ENCODE data around the gene FES.

FES gene

DNA sequence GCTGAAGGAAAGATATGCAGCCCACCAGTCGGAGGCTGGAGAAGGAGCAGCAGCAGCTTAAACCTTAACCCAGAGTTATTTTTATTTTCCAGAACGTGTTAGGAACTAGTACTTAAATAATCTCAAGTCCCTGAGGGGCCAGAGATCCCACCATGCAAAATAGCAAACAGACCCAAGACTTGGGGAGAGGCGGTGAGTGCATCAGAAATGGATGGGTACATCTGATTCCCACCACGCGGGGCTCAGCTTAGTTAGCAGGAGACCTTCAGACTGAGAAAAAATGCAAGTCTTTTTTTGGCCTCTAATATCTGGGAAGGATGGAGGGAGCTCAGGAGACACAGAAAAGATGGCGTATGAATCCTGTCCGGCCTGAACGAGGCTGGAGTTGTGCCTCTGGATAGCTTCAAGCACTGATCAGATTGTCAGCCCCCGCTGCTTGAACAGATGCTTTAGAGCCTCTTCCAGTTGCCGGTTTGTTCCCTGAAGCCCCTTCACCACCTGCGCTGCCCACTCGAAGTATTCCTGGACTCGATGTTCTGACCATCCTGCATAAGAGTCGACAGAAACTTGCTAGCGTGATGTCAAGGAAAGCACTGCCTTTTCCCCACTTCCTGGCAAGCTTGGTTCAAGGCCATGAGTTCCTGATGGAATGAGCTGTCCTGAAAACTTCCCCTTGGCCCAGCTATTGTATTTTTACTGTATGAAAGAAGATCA, 46.7 kb downstream of the FES start:
- no peak for DNase-seq (ENCODE audit: low spot score)

DNA sequence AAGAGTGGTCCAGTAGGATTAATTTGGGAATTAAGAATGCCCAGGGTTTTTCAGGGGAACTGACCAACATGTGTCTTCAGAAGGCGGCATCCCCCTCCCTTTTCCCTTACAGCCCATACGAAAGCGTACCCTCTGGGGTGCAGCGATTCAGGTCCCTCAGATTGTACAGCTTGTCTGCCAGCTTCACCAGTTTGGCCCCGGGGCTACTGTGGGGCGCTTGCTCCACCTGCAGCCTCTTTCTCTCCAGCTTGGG, 47.2 kb downstream of the FES start:
- no peak for DNase-seq (ENCODE audit: low spot score)

DNA sequence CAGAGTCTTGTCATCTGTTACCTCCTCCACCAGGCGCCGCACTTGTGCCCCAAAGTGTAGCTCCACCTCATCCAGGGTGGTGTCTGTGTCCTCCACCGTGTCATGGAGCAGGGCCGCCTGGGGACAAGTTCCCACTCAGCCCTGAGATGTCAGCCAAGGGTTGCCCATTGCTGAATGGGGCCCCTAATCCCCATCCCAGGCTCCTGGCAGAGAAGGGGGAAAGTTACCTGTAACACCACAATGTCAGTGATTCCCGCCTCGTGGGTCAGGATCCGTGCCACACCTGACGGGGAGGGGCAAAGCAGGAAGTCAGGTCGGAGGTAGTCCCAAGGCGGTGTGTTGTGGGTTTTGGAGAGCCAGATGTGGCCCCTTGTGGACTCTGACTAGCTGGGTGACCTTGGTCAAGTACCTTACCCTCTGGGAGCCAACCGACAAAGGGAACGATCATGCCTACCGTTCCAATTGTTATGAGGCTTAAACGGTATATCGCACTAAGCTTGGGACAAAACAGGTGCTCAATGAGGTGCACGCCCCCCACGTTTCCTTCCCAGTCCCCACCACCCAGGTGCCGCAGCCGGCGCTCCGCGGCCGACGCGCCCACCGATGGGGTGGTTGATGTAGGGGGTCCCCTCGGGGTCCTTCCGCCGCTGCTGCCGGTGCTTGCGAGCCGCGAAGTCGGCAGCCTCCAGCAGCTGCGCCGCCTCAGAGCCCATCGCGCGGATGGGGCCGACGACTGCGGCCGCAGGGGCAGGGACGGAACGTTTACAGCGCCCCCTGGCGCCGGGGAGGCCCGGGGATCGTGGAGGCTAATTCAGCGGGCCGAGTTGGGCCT, 47.7 kb downstream of the FES start, which contains the start of gene HDDC3:
Gene HDDC3, minus strand, starts transcription at position 722 of the 832 bp plus-strand sequence. Its CDS starts 9 bp downstream, at position 713.
- DNase-seq (ENCODE audit: low spot score) = peak; percentile 86

DNA sequence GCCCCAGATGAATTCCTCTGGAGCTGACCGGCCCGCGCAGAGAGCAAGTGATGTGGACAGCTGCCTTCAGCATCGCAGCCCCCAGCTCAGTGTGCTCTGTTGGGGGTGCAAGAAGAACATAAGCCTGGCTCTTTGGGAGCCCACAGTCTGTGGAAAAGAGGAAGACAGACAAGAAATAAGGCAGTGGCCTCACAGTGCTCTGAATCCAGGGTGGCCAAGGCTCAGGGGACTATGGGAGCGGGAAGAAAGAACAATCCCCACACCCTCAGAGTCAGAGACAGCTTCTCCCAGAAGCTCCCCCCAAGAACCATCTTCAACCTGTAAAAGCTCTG, 48.3 kb downstream of the FES start:
- DNase-seq (ENCODE audit: low spot score) = no peak

DNA sequence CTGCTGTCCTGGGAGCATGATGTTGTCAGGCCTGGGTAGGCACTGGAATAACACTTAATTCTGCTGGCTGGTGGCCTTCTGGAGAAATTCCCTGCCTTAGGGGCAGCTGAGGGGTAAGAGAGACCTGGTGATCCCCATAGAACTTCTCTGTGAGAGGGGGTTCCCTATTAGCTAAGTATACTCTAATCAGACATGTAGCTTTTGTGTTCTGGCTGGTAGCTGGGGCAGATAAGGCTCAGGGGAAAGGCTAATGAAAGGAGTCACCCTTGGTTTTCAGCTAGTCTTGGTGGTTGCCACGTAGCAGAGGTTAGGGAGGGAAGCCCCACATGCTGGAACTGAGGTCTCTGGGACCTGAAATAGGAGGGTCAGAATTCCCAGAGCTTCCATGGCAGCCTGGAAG, 49.0 kb downstream of the FES start:
- DNase-seq (ENCODE audit: low spot score) = no peak

DNA sequence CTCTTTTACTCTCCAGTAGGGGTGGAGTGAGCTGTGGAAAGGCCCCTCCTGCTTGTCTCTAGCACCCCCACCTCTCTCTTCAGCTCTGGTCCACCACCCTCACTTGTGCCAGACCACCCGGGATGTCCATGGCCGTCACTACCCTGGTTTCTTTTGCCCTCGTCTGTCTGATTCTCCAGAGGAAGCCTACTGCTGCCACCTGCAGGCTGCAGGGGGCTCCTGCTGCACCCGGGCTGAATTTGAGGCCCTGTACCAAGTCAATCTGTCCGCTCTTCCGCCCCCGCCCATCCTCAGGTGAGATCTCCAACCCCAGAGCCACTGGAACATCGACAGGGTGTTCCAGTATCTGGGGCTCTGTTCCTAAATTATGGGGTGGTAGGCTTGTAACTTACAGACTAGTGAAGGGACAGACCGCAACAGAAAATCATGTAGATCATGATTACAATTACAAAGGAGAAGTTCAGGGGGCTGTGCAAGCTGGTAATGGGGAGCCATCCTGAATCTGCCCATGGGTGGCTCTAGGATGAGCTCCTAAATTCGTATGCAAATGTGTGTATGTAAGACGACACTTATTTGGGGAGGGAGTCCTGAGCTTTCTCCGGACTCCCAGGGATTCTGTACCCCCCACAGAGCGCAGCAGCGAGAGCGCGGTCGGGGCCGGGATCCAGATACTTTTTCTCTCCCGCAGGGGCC, 50.1 kb downstream of the FES start:
- peak; percentile 87 for DNase-seq (ENCODE audit: low spot score)

DNA sequence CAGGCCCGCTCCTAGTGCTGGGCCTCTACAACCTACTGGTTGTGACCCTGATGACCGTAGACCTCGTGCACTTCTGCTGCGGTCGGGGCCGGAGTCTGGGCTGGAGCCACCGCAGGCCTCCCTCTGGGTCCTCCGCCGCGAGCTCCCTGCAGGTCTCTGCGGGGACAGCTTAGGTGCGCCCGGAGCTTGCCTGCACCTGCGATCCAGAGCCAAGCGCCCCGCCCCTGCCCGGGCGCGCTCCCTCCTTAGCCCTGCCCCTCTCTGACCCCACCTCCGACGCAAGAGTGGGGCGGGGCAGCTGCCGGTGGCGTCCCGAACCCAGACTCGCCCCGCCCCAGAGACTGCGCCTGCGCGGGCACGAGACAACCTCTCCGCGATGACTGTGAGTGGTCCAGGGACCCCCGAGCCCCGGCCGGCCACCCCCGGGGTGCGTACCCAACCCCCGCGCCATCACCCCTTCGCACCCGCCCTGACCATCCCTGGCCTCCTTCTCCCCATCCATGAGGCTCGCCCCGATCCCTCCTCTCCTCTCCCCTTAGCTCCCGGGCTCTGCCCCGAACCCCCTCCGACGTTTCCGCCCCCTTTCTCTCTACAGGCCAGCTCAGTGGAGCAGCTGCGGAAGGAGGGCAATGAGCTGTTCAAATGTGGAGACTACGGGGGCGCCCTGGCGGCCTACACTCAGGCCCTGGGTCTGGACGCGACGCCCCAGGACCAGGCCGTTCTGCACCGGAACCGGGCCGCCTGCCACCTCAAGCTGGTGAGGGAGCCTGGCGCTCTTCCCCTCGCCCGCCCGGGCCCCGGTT, 50.8 kb downstream of the FES start, which contains the start of gene UNC45A:
Gene UNC45A, plus strand, starts transcription at position 337 of the 803 bp plus-strand sequence. Its CDS starts 40 bp downstream, at position 377.
- peak; percentile 88 for DNase-seq (ENCODE audit: low spot score)

DNA sequence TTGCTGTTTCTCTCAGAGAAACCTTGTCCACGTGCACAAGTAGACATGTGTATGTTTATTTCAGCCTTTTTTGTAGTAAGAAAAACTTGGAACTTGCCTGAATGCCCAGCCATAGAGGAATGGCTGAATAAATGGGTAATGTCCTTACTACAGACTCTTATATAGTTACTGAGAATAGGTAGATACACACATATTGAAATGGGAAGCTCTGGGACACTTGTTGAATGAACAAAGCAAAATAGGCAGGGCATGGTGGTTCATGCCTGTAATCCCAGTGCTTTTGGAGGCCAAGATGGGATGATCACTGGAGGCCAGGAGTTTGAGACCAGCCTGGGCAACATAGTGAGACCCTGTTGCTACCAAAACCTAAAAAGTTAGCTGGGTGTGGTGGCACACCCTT, 52.5 kb downstream of the FES start:
- DNase-seq (ENCODE audit: low spot score) = no peak

DNA sequence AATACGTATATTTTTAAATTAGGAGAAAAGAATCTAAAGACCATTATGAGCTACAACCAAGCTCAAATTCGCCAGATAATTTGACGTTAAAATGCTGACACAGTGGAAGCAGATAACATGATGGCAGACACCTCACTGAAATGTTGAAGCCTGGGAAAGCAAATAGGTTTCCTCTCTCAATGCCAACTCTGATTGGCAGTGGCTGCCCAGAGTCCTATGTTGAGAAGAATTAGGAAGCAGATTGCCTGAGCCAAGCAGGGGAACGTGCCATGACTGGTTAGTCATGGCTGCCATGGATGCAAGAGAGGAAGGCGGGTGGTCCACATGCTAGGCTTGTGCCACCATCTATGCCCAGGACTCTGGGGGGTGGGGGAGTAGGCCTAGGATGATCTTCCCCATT, 54.0 kb downstream of the FES start:
- no peak for DNase-seq (ENCODE audit: low spot score)

DNA sequence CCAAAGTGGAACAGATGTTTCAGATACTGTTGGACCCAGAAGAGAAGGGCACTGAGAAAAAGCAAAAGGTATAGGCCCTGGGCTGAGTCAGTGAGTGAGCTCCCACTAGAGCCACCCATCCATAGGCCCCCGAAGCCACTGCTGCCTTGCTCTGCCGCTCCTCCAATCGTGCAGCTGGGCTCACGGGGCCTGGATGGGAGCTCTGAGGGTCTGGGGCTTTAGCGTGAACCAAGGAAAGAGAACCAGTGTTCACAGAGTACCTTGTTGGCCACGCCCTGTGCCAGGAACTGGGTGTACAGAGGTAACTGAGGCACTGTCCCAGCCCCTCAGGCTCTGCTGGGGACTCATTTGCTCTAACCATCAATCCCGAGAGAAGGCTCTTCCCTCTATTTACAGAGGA, 55.5 kb downstream of the FES start:
- no peak for DNase-seq (ENCODE audit: low spot score)

DNA sequence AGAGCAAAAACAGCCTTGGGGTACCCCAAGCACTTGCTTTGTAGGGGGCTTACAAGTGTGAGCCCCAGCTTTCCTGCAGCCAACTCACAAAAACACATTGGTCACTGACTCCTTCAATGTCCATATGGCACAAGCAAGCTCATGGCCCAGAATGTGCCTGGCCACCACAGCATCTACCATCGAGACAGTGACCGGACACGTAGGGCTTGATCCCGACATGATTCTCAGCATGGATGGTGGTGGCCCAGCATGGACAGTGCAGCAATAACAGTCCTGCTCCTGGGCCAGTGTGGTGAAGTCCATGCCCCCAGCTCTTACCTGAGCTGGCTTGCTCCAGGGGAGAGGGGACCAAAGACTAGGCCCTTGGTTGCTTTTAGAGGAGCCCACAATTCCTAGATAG, 56.7 kb downstream of the FES start:
- DNase-seq (ENCODE audit: low spot score) = no peak

DNA sequence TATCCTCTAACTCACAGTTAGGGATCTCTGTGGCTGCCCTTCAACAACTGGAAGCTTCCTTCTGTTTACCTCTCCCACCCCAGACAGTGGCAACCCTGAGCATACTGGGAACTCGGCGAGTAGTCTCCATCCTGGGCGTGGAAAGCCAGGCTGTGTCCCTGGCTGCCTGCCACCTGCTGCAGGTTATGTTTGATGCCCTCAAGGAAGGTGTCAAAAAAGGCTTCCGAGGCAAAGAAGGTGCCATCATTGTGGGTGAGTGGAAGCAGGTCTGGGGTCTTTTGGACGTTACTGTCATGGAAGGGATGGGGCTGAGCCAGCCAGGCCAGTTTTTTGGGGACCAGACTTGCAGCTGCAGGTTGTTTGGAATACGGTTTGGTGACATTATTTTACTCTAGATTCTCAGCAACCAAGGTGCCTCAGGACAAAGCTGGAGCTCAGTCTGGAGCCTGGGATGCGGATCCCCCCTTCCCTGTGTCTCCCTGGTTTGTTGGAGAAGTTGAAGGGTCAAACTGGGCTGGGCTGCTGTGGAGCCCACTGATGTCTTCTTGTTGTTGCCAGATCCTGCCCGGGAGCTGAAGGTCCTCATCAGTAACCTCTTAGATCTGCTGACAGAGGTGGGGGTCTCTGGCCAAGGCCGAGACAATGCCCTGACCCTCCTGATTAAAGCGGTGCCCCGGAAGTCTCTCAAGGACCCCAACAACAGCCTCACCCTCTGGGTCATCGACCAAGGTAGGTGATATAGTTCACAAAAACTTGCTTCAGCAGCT, 58.2 kb downstream of the FES start:
- no peak for DNase-seq (ENCODE audit: low spot score)

DNA sequence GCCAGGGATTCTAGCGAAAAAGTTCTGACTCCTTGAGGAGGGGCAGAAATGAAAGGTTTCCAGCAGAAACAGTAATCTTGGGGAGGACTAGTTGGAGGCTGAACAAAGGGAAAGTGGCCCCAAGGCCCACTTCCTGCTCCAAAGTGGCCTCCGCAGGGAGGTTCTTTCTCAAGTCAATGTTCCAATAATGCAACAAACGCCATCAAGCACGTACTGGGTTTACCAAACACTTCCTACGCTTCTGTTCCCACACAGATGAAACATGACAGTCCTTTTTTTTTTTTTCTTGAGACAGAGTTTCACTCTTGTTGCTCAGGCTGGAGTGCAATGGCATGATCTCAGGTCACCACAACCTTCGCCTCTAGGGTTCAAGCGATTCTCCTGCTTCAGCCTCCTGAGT, 60.8 kb downstream of the FES start:
- DNase-seq (ENCODE audit: low spot score) = no peak
